Measurements from ENCODE around the gene DTNBP1.

Gene DTNBP1

GRCh38 chr6:15527838-15528617 is 134.8 kb downstream of the DTNBP1 start:
- Histone ChIP-seq H3K9ac (ENCODE audit: low read length in 5 of 5) (no peak overlapping the region), H3K27ac (ENCODE audit: low read depth, low read length) (no peak overlapping the region), H3K4me1 (ENCODE audit: control insufficient read depth in 5 of 5, insufficient read depth in 5 of 5, low read length in 5 of 5) (peaks cover 0 to 18% (median 0%) of the 10 kb centered on the region in 5 donors), H3K36me3 (ENCODE audit: control insufficient read depth in 5 of 5, insufficient read depth in 5 of 5, low read length in 5 of 5) (peaks cover 2 to 42% (median 26%) of the 10 kb centered on the region in 5 donors), H3K4me3 (ENCODE audit: low read depth in 1 of 5, low read length in 5 of 5) (no peak overlapping the region), H3K27me3 (ENCODE audit: control insufficient read depth in 5 of 5, insufficient read depth in 4 of 5, low read length in 5 of 5) (no peaks in the 10 kb centered on the region), H3K9me3 (ENCODE audit: control insufficient read depth in 5 of 5, low read length in 5 of 5) (peaks cover 0 to 7% (median 0%) of the 10 kb centered on the region in 5 donors)

DNA sequence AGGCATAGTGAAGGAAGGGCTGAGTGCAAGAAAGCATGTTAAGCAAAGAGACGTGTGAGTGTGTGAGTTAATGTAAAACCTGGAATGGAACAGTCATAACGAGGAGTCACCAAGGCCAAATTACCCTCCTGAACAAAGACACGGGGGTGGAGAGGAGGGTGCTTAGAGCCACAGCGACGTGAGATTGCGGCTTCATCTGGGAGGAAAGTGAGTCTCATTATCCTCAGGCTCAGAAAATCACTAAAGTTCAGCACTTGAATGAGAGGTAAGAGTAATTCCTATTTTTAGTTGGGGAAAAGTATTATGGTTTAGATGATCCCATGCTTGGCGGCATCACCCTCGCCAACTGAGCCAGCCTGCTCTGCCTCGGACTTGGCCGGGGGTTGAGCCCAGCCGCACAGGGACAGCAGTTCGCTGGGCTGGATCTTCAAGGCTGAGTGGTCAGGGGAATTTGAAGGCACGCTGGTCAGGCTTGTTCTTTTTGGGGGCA is 136.6 kb downstream of the DTNBP1 start:
- Histone ChIP-seq H3K4me3 (ENCODE audit: low read depth in 1 of 5, low read length in 5 of 5) (no peak overlapping the region), H3K9ac (ENCODE audit: low read length in 5 of 5) (no peak overlapping the region), H3K9me3 (ENCODE audit: control insufficient read depth in 5 of 5, low read length in 5 of 5) (peaks cover 0 to 7% (median 0%) of the 10 kb centered on the region in 5 donors), H3K36me3 (ENCODE audit: control insufficient read depth in 5 of 5, insufficient read depth in 5 of 5, low read length in 5 of 5) (peaks cover 2 to 43% (median 36%) of the 10 kb centered on the region in 5 donors), H3K4me1 (ENCODE audit: control insufficient read depth in 5 of 5, insufficient read depth in 5 of 5, low read length in 5 of 5) (peaks cover 0 to 20% (median 14%) of the 10 kb centered on the region in 5 donors), H3K27ac (ENCODE audit: low read depth, low read length) (no peak overlapping the region), H3K27me3 (ENCODE audit: control insufficient read depth in 5 of 5, insufficient read depth in 4 of 5, low read length in 5 of 5) (no peaks in the 10 kb centered on the region)

- no peak overlapping the region for H3K27ac ChIP-seq (ENCODE audit: low read depth, low read length)
- peaks cover 0 to 7% (median 0%) of the 10 kb centered on the region in 5 donors for H3K9me3 ChIP-seq (ENCODE audit: control insufficient read depth in 5 of 5, low read length in 5 of 5)
- H3K4me1 ChIP-seq (ENCODE audit: control insufficient read depth in 5 of 5, insufficient read depth in 5 of 5, low read length in 5 of 5) = peaks cover 0 to 16% (median 13%) of the 10 kb centered on the region in 5 donors
- no peak overlapping the region for H3K4me3 ChIP-seq (ENCODE audit: low read depth in 1 of 5, low read length in 5 of 5)
- no peaks in the 10 kb centered on the region for H3K27me3 ChIP-seq (ENCODE audit: control insufficient read depth in 5 of 5, insufficient read depth in 4 of 5, low read length in 5 of 5)
- peaks cover 2 to 47% (median 43%) of the 10 kb centered on the region in 5 donors for H3K36me3 ChIP-seq (ENCODE audit: control insufficient read depth in 5 of 5, insufficient read depth in 5 of 5, low read length in 5 of 5)
- no peak overlapping the region for H3K9ac ChIP-seq (ENCODE audit: low read length in 5 of 5)
Measured at GRCh38 chr6:15524861-15525401, 137.9 kb downstream of the DTNBP1 start.

- H3K4me1 ChIP-seq (ENCODE audit: control insufficient read depth in 5 of 5, insufficient read depth in 5 of 5, low read length in 5 of 5) = peaks cover 0 to 16% (median 13%) of the 10 kb centered on the region in 5 donors
- no peaks in the 10 kb centered on the region for H3K27me3 ChIP-seq (ENCODE audit: control insufficient read depth in 5 of 5, insufficient read depth in 4 of 5, low read length in 5 of 5)
- H3K27ac ChIP-seq (ENCODE audit: low read depth, low read length) = no peak overlapping the region
- H3K36me3 ChIP-seq (ENCODE audit: control insufficient read depth in 5 of 5, insufficient read depth in 5 of 5, low read length in 5 of 5) = peaks cover 2 to 56% (median 49%) of the 10 kb centered on the region in 5 donors
- H3K4me3 ChIP-seq (ENCODE audit: low read depth in 1 of 5, low read length in 5 of 5) = no peak overlapping the region
- H3K9me3 ChIP-seq (ENCODE audit: control insufficient read depth in 5 of 5, low read length in 5 of 5) = peaks cover 0 to 7% (median 0%) of the 10 kb centered on the region in 5 donors
- H3K9ac ChIP-seq (ENCODE audit: low read length in 5 of 5) = no peak overlapping the region
Measured at GRCh38 chr6:15523679-15524630, 138.9 kb downstream of the DTNBP1 start.

DNA sequence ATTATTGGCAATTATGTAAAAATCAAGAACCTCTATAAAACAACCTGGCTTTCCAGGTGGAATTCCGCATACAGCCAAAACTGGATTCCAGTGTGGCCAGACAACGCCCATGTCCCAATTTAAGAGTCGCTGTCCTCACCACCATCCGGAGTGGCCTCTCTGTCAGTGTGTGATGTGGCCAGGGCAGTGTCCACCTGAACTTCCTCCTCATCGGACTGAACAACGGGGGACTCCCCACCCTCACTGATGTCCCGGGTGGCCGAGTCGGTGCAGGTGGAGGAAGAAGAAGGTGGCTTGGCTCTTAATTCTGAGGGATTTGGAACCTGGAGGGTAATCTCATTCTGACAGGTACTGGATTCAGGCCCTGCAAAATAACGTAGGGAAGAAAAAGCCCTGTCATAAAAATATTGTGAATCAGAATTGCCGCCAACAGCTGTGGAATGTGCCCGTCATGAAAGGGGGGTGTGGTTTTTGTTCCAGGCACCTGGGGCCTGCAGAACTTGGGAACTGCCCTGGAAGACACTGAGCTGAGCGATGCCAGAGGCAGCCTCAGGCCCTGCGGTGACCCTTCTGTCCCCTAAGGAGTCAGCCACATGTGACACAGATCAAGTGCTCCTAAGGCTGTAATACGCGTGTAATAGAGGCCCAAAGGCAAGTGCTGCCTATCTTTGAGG is 139.8 kb downstream of the DTNBP1 start:
- H3K9me3 ChIP-seq (ENCODE audit: control insufficient read depth in 5 of 5, low read length in 5 of 5) = peaks cover 0 to 4% (median 0%) of the 10 kb centered on the region in 5 donors
- H3K27ac ChIP-seq (ENCODE audit: low read depth, low read length) = no peak overlapping the region
- H3K4me3 ChIP-seq (ENCODE audit: low read depth in 1 of 5, low read length in 5 of 5) = no peak overlapping the region
- peaks cover 0 to 16% (median 13%) of the 10 kb centered on the region in 5 donors for H3K4me1 ChIP-seq (ENCODE audit: control insufficient read depth in 5 of 5, insufficient read depth in 5 of 5, low read length in 5 of 5)
- H3K36me3 ChIP-seq (ENCODE audit: control insufficient read depth in 5 of 5, insufficient read depth in 5 of 5, low read length in 5 of 5) = peaks cover 2 to 58% (median 57%) of the 10 kb centered on the region in 5 donors
- no peaks in the 10 kb centered on the region for H3K27me3 ChIP-seq (ENCODE audit: control insufficient read depth in 5 of 5, insufficient read depth in 4 of 5, low read length in 5 of 5)
- H3K9ac ChIP-seq (ENCODE audit: low read length in 5 of 5) = no peak overlapping the region

DNA sequence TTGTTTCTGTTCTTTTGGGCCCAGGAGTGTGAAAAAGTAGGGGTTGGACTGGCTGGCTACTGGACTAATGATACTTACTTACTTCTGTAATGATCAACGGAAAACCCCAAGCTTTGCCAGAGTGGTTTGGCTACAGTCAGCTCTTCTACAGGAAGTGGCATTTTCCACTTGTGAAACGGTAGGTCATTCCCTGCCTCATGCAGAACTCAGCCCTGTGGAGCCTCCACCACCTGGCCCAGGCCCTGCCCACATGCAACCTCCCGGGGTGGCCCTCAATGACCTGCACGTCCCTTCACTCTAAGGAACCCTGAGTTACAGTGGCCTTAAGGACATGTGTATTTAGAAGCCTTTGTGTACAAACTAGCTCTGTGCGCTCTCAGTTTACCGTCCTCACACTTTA is 140.4 kb downstream of the DTNBP1 start:
- no peak overlapping the region for H3K9ac ChIP-seq (ENCODE audit: low read length in 5 of 5)
- no peak overlapping the region for H3K4me3 ChIP-seq (ENCODE audit: low read depth in 1 of 5, low read length in 5 of 5)
- H3K27ac ChIP-seq (ENCODE audit: low read depth, low read length) = no peak overlapping the region
- H3K4me1 ChIP-seq (ENCODE audit: control insufficient read depth in 5 of 5, insufficient read depth in 5 of 5, low read length in 5 of 5) = peaks cover 0 to 16% (median 13%) of the 10 kb centered on the region in 5 donors
- H3K36me3 ChIP-seq (ENCODE audit: control insufficient read depth in 5 of 5, insufficient read depth in 5 of 5, low read length in 5 of 5) = peaks cover 0 to 63% (median 61%) of the 10 kb centered on the region in 5 donors
- H3K9me3 ChIP-seq (ENCODE audit: control insufficient read depth in 5 of 5, low read length in 5 of 5) = no peaks in the 10 kb centered on the region
- no peaks in the 10 kb centered on the region for H3K27me3 ChIP-seq (ENCODE audit: control insufficient read depth in 5 of 5, insufficient read depth in 4 of 5, low read length in 5 of 5)

GRCh38 chr6:15522026-15522425 is 140.8 kb downstream of the DTNBP1 start:
- Histone ChIP-seq H3K27ac (ENCODE audit: low read depth, low read length) (no peak overlapping the region), H3K27me3 (ENCODE audit: control insufficient read depth in 5 of 5, insufficient read depth in 4 of 5, low read length in 5 of 5) (no peaks in the 10 kb centered on the region), H3K36me3 (ENCODE audit: control insufficient read depth in 5 of 5, insufficient read depth in 5 of 5, low read length in 5 of 5) (peaks cover 0 to 67% (median 65%) of the 10 kb centered on the region in 5 donors), H3K4me3 (ENCODE audit: low read depth in 1 of 5, low read length in 5 of 5) (no peak overlapping the region), H3K9ac (ENCODE audit: low read length in 5 of 5) (no peak overlapping the region), H3K4me1 (ENCODE audit: control insufficient read depth in 5 of 5, insufficient read depth in 5 of 5, low read length in 5 of 5) (peaks cover 0 to 16% (median 13%) of the 10 kb centered on the region in 5 donors), H3K9me3 (ENCODE audit: control insufficient read depth in 5 of 5, low read length in 5 of 5) (no peaks in the 10 kb centered on the region)

DNA sequence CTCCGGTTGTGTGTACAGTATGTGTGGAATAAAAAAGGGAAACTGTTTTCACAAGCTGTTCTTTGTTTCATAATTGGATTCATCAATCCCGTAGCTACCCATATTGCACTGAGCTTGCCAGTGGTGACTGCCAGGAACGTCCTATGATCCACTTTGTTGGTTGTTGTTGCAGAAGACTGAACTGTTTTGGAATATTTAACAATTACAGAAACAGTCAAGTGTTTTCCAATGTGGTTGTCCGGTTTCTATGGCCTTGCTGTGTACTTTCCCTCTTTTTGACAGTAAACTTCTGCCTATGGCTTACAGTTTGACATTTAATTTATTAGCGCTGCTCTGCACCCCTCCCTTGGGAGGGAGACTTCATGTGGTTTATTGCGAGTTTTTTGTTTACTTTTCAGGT is 141.2 kb downstream of the DTNBP1 start:
- Histone ChIP-seq H3K36me3 (ENCODE audit: control insufficient read depth in 5 of 5, insufficient read depth in 5 of 5, low read length in 5 of 5) (peaks cover 0 to 71% (median 70%) of the 10 kb centered on the region in 5 donors), H3K9ac (ENCODE audit: low read length in 5 of 5) (no peak overlapping the region), H3K4me3 (ENCODE audit: low read depth in 1 of 5, low read length in 5 of 5) (no peak overlapping the region), H3K9me3 (ENCODE audit: control insufficient read depth in 5 of 5, low read length in 5 of 5) (no peaks in the 10 kb centered on the region), H3K27me3 (ENCODE audit: control insufficient read depth in 5 of 5, insufficient read depth in 4 of 5, low read length in 5 of 5) (no peaks in the 10 kb centered on the region), H3K27ac (ENCODE audit: low read depth, low read length) (no peak overlapping the region), H3K4me1 (ENCODE audit: control insufficient read depth in 5 of 5, insufficient read depth in 5 of 5, low read length in 5 of 5) (peaks cover 0 to 16% (median 13%) of the 10 kb centered on the region in 5 donors)

GRCh38 chr6:15520626-15521203 is 142.1 kb downstream of the DTNBP1 start:
- Histone ChIP-seq H3K27me3 (ENCODE audit: control insufficient read depth in 5 of 5, insufficient read depth in 4 of 5, low read length in 5 of 5) (no peaks in the 10 kb centered on the region), H3K4me3 (ENCODE audit: low read depth in 1 of 5, low read length in 5 of 5) (no peak overlapping the region), H3K9me3 (ENCODE audit: control insufficient read depth in 5 of 5, low read length in 5 of 5) (no peaks in the 10 kb centered on the region), H3K27ac (ENCODE audit: low read depth, low read length) (no peak overlapping the region), H3K9ac (ENCODE audit: low read length in 5 of 5) (no peak overlapping the region), H3K36me3 (ENCODE audit: control insufficient read depth in 5 of 5, insufficient read depth in 5 of 5, low read length in 5 of 5) (peaks cover 0 to 71% (median 69%) of the 10 kb centered on the region in 5 donors), H3K4me1 (ENCODE audit: control insufficient read depth in 5 of 5, insufficient read depth in 5 of 5, low read length in 5 of 5) (peaks cover 0 to 16% (median 13%) of the 10 kb centered on the region in 5 donors)
